ENCODE data around the gene HOATZ. TPM values are rescaled to one million over a fixed set of nuclear protein-coding genes. Genes with fewer than 3 reads are reported as not detected.

The HOATZ gene
- total RNA-seq, 4 donors from 2014 or later: not detected

- no peak for ATAC-seq (ENCODE audit: low FRiP score)
Observed at GRCh38 chr11:111476956-111477355, 37.6 kb upstream of the HOATZ start.

GRCh38 chr11:111477898-111478297 is 36.7 kb upstream of the HOATZ start:
- ATAC-seq (ENCODE audit: low FRiP score) (no peak), DNase-seq (ENCODE audit: low spot score) (no peak)
- no peak for TF ChIP-seq CTCF (IDR thresholded peaks at IDR 0.05)

More at GRCh38 chr11:111476956-111477355, 37.6 kb upstream of the HOATZ start:
- DNase-seq (ENCODE audit: low spot score): no peak
- TF ChIP-seq CTCF (IDR thresholded peaks at IDR 0.05): no peak

- ATAC-seq (ENCODE audit: low FRiP score) (no peak), DNase-seq (ENCODE audit: low spot score) (no peak)
- TF ChIP-seq CTCF (IDR thresholded peaks at IDR 0.05): no peak
Observed at GRCh38 chr11:111479666-111480065, 34.9 kb upstream of the HOATZ start.

- no peak for TF ChIP-seq CTCF (IDR thresholded peaks at IDR 0.05)
- ATAC-seq (ENCODE audit: low FRiP score) (no peak), DNase-seq (ENCODE audit: low spot score) (no peak)
Observed at GRCh38 chr11:111483431-111483830, 31.1 kb upstream of the HOATZ start.

GRCh38 chr11:111490496-111490895 is 24.1 kb upstream of the HOATZ start:
- no peak for ATAC-seq (ENCODE audit: low FRiP score)
- TF ChIP-seq CTCF (IDR thresholded peaks at IDR 0.05): no peak
- DNase-seq (ENCODE audit: low spot score): no peak

GRCh38 chr11:111494040-111494439 is 20.5 kb upstream of the HOATZ start:
- ATAC-seq (ENCODE audit: low FRiP score): no peak
- TF ChIP-seq CTCF (IDR thresholded peaks at IDR 0.05): no peak
- DNase-seq (ENCODE audit: low spot score): no peak

- DNase-seq (ENCODE audit: low spot score): no peak
- no peak for TF ChIP-seq CTCF (IDR thresholded peaks at IDR 0.05)
- no peak for ATAC-seq (ENCODE audit: low FRiP score)
Observed at GRCh38 chr11:111499483-111499882, 15.1 kb upstream of the HOATZ start.

All from omental fat pad (tissue), 4 donors.